ENCODE measurements around the gene FCRLA. TPM values are rescaled to one million over a fixed set of nuclear protein-coding genes. Genes with fewer than 3 reads are reported as not detected.
"Not testable (repeated sequence)": the region's sequence is repeated elsewhere in the genome, so short reads cannot be mapped to it uniquely, and the experiment has no call there.

The FCRLA gene
- total RNA-seq, 2 experiments from 2014 or later: 0.35 to 0.56 TPM

GRCh38 chr1:161681879-161682278, 25.1 kb upstream of the FCRLA start:
- DNase-seq: no peak
- no peaks in the 10 kb centered on the region for H3K9me3 Mint-ChIP-seq
- H3K27ac Mint-ChIP-seq: no peak overlapping the region
- peaks cover 25% of the 10 kb centered on the region for H3K27me3 Mint-ChIP-seq
- no peaks in the 10 kb centered on the region for H3K4me1 Mint-ChIP-seq
- H3K4me3 Mint-ChIP-seq: no peak overlapping the region
- H3K36me3 Mint-ChIP-seq: no peaks in the 10 kb centered on the region

GRCh38 chr1:161688946-161689345, 18.1 kb upstream of the FCRLA start:
- DNase-seq: no peak
- Mint-ChIP-seq H3K36me3 (no peaks in the 10 kb centered on the region), H3K4me3 (no peak overlapping the region), H3K27me3 (peaks cover 25% of the 10 kb centered on the region), H3K9me3 (no peaks in the 10 kb centered on the region), H3K4me1 (no peaks in the 10 kb centered on the region), H3K27ac (no peak overlapping the region)

- peaks cover 2% of the 10 kb centered on the region for H3K9me3 Mint-ChIP-seq
- no peak overlapping the region for H3K4me3 Mint-ChIP-seq
- peaks cover 1% of the 10 kb centered on the region for H3K36me3 Mint-ChIP-seq
- no peak overlapping the region for H3K27ac Mint-ChIP-seq
- H3K27me3 Mint-ChIP-seq: peaks cover 42% of the 10 kb centered on the region
- H3K4me1 Mint-ChIP-seq: no peaks in the 10 kb centered on the region
- no peak for DNase-seq
Observed at GRCh38 chr1:161691846-161692245, 15.2 kb upstream of the FCRLA start.

- H3K27ac Mint-ChIP-seq, H3K4me1 Mint-ChIP-seq: not testable (repeated sequence)
- peaks cover 44% of the 10 kb centered on the region for H3K27me3 Mint-ChIP-seq
Observed at GRCh38 chr1:161693020-161693712, 13.9 kb upstream of the FCRLA start.

GRCh38 chr1:161698302-161698701, 8.7 kb upstream of the FCRLA start:
- peaks cover 29% of the 10 kb centered on the region for H3K27me3 Mint-ChIP-seq
- not testable (repeated sequence) for H3K4me1 Mint-ChIP-seq

More at GRCh38 chr1:161693020-161693712, 13.9 kb upstream of the FCRLA start:
- DNase-seq, H3K9me3 Mint-ChIP-seq, H3K36me3 Mint-ChIP-seq, H3K4me3 Mint-ChIP-seq: not testable (repeated sequence)

GRCh38 chr1:161702250-161702649, 4.8 kb upstream of the FCRLA start:
- no peaks in the 10 kb centered on the region for H3K4me1 Mint-ChIP-seq
- H3K9me3 Mint-ChIP-seq: no peaks in the 10 kb centered on the region
- peaks cover 5% of the 10 kb centered on the region for H3K27me3 Mint-ChIP-seq
- no peak overlapping the region for H3K27ac Mint-ChIP-seq
- no peaks in the 10 kb centered on the region for H3K36me3 Mint-ChIP-seq
- H3K4me3 Mint-ChIP-seq: no peak overlapping the region
- DNase-seq: no peak

More at GRCh38 chr1:161698302-161698701, 8.7 kb upstream of the FCRLA start:
- not testable (repeated sequence) for H3K27ac Mint-ChIP-seq, H3K4me3 Mint-ChIP-seq, H3K9me3 Mint-ChIP-seq, H3K36me3 Mint-ChIP-seq, DNase-seq

GRCh38 chr1:161705537-161705936, 1.5 kb upstream of the FCRLA start:
- no peaks in the 10 kb centered on the region for H3K9me3 Mint-ChIP-seq
- no peak overlapping the region for H3K27ac Mint-ChIP-seq
- DNase-seq: no peak
- no peaks in the 10 kb centered on the region for H3K36me3 Mint-ChIP-seq
- H3K4me3 Mint-ChIP-seq: no peak overlapping the region
- no peaks in the 10 kb centered on the region for H3K4me1 Mint-ChIP-seq
- H3K27me3 Mint-ChIP-seq: peaks cover 3% of the 10 kb centered on the region

- H3K4me1 Mint-ChIP-seq: no peaks in the 10 kb centered on the region
- peaks cover 3% of the 10 kb centered on the region for H3K27me3 Mint-ChIP-seq
- no peak overlapping the region for H3K27ac Mint-ChIP-seq
- no peak overlapping the region for H3K4me3 Mint-ChIP-seq
- H3K9me3 Mint-ChIP-seq: no peaks in the 10 kb centered on the region
- no peak for DNase-seq
- no peaks in the 10 kb centered on the region for H3K36me3 Mint-ChIP-seq
Observed at GRCh38 chr1:161706113-161706481, 932 bp upstream of the FCRLA start.

- H3K27me3 Mint-ChIP-seq: peaks cover 11% of the 10 kb centered on the region
- no peaks in the 10 kb centered on the region for H3K4me1 Mint-ChIP-seq
- no peak overlapping the region for H3K27ac Mint-ChIP-seq
- DNase-seq: no peak
- H3K36me3 Mint-ChIP-seq: no peaks in the 10 kb centered on the region
- no peak overlapping the region for H3K4me3 Mint-ChIP-seq
- no peaks in the 10 kb centered on the region for H3K9me3 Mint-ChIP-seq
Observed at GRCh38 chr1:161707503-161707902, 474 bp downstream of the FCRLA start.

GRCh38 chr1:161709373-161709772, 2.3 kb downstream of the FCRLA start:
- Mint-ChIP-seq H3K9me3 (no peaks in the 10 kb centered on the region), H3K4me1 (no peaks in the 10 kb centered on the region), H3K27me3 (peaks cover 14% of the 10 kb centered on the region), H3K27ac (no peak overlapping the region), H3K4me3 (no peak overlapping the region), H3K36me3 (no peaks in the 10 kb centered on the region)
- no peak for DNase-seq

GRCh38 chr1:161710560-161710959, 3.5 kb downstream of the FCRLA start:
- no peak for DNase-seq
- Mint-ChIP-seq H3K27ac (no peak overlapping the region), H3K9me3 (no peaks in the 10 kb centered on the region), H3K27me3 (peaks cover 16% of the 10 kb centered on the region), H3K4me1 (no peaks in the 10 kb centered on the region), H3K4me3 (no peak overlapping the region), H3K36me3 (no peaks in the 10 kb centered on the region)

- H3K4me3 Mint-ChIP-seq: no peak overlapping the region
- no peaks in the 10 kb centered on the region for H3K9me3 Mint-ChIP-seq
- peaks cover 21% of the 10 kb centered on the region for H3K27me3 Mint-ChIP-seq
- no peak overlapping the region for H3K27ac Mint-ChIP-seq
- H3K36me3 Mint-ChIP-seq: no peaks in the 10 kb centered on the region
- DNase-seq: no peak
- peaks cover 17% of the 10 kb centered on the region for H3K4me1 Mint-ChIP-seq
Observed at GRCh38 chr1:161718559-161719324, 11.7 kb downstream of the FCRLA start.

- peaks cover 17% of the 10 kb centered on the region for H3K4me1 Mint-ChIP-seq
- no peaks in the 10 kb centered on the region for H3K9me3 Mint-ChIP-seq
- no peak overlapping the region for H3K4me3 Mint-ChIP-seq
Observed at GRCh38 chr1:161719325-161719611, 12.2 kb downstream of the FCRLA start.

GRCh38 chr1:161720422-161720821, 13.4 kb downstream of the FCRLA start:
- H3K27ac Mint-ChIP-seq: no peak overlapping the region
- no peak for DNase-seq
- H3K4me1 Mint-ChIP-seq: peaks cover 25% of the 10 kb centered on the region
- H3K4me3 Mint-ChIP-seq: no peak overlapping the region
- no peaks in the 10 kb centered on the region for H3K36me3 Mint-ChIP-seq
- no peaks in the 10 kb centered on the region for H3K9me3 Mint-ChIP-seq
- peaks cover 29% of the 10 kb centered on the region for H3K27me3 Mint-ChIP-seq

More at GRCh38 chr1:161719325-161719611, 12.2 kb downstream of the FCRLA start:
- peaks cover 21% of the 10 kb centered on the region for H3K27me3 Mint-ChIP-seq
- no peaks in the 10 kb centered on the region for H3K36me3 Mint-ChIP-seq
- DNase-seq: no peak
- H3K27ac Mint-ChIP-seq: no peak overlapping the region

- Mint-ChIP-seq H3K9me3 (no peaks in the 10 kb centered on the region), H3K36me3 (no peaks in the 10 kb centered on the region), H3K4me3 (no peak within 1 kb of the TSS), H3K27ac (no peak within 1 kb of the TSS), H3K27me3 (peaks cover 30% of the 10 kb centered on the region), H3K4me1 (peaks cover 32% of the 10 kb centered on the region)
- no peak for DNase-seq
Observed at GRCh38 chr1:161720956-161721737, 14.1 kb downstream of the FCRLA start, which contains the start of gene FCRLB. Gene FCRLB, plus strand, starts transcription at chr1:161721544. Its CDS starts 1,129 bp downstream, at chr1:161722673.
